Hepatocyte (in vitro differentiated cells): Measurements from ENCODE around the gene IL2RA.

Source experiments
- EZH2 ChIP-seq: fragments of 200-600 bp; sonication (generic); IDR thresholded peaks from 2 replicates; pipeline ENCODE4 v1.6.1; 2016; ENCODE audit warnings: antibody characterized with exemption, mild to moderate bottlenecking, borderline replicate concordance
- EZH2phosphoT487 ChIP-seq: fragments of 200-600 bp; sonication (generic); IDR thresholded peaks from one replicate; pipeline ENCODE4 v1.6.1; 2018; ENCODE audit warnings: antibody characterized with exemption, mild to moderate bottlenecking, low read depth, moderate library complexity; ENCODE audit not compliant: unreplicated experiment, severe bottlenecking
- TF ChIP-seq, protein P1 (sequence below): fragments of 200-600 bp; sonication (generic); IDR thresholded peaks from 2 replicates; pipeline ENCODE4 v1.5.1; 2016; ENCODE audit warnings: antibody characterized with exemption, mild to moderate bottlenecking; ENCODE audit not compliant: poor library complexity

DNA sequence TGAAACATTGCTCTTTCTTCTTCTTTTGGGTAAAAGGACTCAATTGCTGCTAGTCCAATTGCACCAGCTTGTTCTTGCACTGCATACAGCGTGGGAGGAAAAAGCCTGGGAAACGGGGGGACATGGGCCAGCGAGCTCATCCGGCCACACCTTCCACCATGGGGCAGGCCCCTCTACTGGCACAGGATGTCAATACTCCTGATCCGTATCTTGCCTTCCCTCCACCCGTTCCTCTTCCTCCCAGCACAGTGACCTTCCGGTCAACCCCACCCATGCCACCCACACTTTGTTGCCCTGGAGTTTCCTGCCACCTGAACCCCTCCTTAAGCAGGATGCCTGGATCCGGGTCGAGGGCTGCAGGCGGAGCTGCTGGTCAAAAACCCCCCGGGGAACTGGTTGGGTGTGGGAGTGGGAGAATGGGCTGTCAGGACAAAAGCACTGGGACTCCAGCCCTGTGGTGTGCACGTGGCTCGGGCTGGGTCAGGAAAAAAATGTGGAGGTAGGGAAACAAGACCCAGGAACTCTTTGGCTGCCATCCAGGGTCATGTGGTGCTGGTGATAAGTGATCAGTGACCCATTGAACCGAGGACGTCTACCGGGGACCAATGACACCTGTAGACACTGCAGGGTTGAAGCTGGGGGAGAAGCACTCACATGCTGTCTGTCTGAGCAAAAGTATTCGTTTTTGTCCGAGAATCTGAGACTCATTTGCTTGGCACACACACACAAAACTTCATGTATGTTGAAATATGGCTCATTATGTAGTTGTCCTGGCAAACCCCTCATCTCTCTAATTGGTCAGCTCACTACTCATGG is 8.1 kb downstream of the IL2RA start:
- TF ChIP-seq, protein P1, sequence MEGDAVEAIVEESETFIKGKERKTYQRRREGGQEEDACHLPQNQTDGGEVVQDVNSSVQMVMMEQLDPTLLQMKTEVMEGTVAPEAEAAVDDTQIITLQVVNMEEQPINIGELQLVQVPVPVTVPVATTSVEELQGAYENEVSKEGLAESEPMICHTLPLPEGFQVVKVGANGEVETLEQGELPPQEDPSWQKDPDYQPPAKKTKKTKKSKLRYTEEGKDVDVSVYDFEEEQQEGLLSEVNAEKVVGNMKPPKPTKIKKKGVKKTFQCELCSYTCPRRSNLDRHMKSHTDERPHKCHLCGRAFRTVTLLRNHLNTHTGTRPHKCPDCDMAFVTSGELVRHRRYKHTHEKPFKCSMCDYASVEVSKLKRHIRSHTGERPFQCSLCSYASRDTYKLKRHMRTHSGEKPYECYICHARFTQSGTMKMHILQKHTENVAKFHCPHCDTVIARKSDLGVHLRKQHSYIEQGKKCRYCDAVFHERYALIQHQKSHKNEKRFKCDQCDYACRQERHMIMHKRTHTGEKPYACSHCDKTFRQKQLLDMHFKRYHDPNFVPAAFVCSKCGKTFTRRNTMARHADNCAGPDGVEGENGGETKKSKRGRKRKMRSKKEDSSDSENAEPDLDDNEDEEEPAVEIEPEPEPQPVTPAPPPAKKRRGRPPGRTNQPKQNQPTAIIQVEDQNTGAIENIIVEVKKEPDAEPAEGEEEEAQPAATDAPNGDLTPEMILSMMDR: no peak
- no peak for TF ChIP-seq EZH2phosphoT487
- TF ChIP-seq EZH2: no peak
